Measurements from ENCODE around the gene SCN4A. TPM values are rescaled to one million over a fixed set of nuclear protein-coding genes. Genes with fewer than 3 reads are reported as not detected.
"Not testable (repeated sequence)": the region's sequence is repeated elsewhere in the genome, so short reads cannot be mapped to it uniquely, and the experiment has no call there.

The SCN4A gene
- total RNA-seq, 1 donor, result 2.2 TPM

- no peak for DNase-seq (ENCODE audit: low read depth in 2 of 3, low spot score in 2 of 3)
Measured at GRCh38 chr17:63939884-63940283, 32.8 kb downstream of the SCN4A start.

- no peak for DNase-seq (ENCODE audit: low read depth in 2 of 3, low spot score in 2 of 3)
Measured at GRCh38 chr17:63939401-63939800, 33.3 kb downstream of the SCN4A start.

GRCh38 chr17:63937920-63938319 lies 34.8 kb downstream of the SCN4A start:
- no peak for DNase-seq (ENCODE audit: low read depth in 2 of 3, low spot score in 2 of 3)

- DNase-seq (ENCODE audit: low read depth in 2 of 3, low spot score in 2 of 3), result no peak
Measured at GRCh38 chr17:63937319-63937718, 35.4 kb downstream of the SCN4A start.

GRCh38 chr17:63934183-63935112 lies 38.3 kb downstream of the SCN4A start:
- DNase-seq (ENCODE audit: low read depth in 2 of 3, low spot score in 2 of 3), result no peak

- no peak for DNase-seq (ENCODE audit: low read depth in 2 of 3, low spot score in 2 of 3)
Measured at GRCh38 chr17:63933598-63933997, 39.1 kb downstream of the SCN4A start.

GRCh38 chr17:63932721-63933120 lies 40.0 kb downstream of the SCN4A start:
- DNase-seq (ENCODE audit: low read depth in 2 of 3, low spot score in 2 of 3), result no peak

- DNase-seq (ENCODE audit: low read depth in 2 of 3, low spot score in 2 of 3), result peak in 1 of 3 donors; percentile 48
Measured at GRCh38 chr17:63931981-63932561, 40.6 kb downstream of the SCN4A start, which contains the start of gene CD79B. Gene CD79B (minus strand): TSS chr17:63932331. CDS start chr17:63932261, 70 bp downstream.

GRCh38 chr17:63930951-63931575 lies 41.7 kb downstream of the SCN4A start:
- DNase-seq (ENCODE audit: low read depth in 2 of 3, low spot score in 2 of 3), result peak in 2 of 3 donors; percentile 62 to 64

- no peak for DNase-seq (ENCODE audit: low read depth in 2 of 3, low spot score in 2 of 3)
Measured at GRCh38 chr17:63929860-63930766, 42.6 kb downstream of the SCN4A start.

GRCh38 chr17:63928966-63929695 lies 43.6 kb downstream of the SCN4A start:
- no peak for DNase-seq (ENCODE audit: low read depth in 2 of 3, low spot score in 2 of 3)

- DNase-seq (ENCODE audit: low read depth in 2 of 3, low spot score in 2 of 3), result no peak
Measured at GRCh38 chr17:63928172-63928666, 44.5 kb downstream of the SCN4A start.

- no peak for DNase-seq (ENCODE audit: low read depth in 2 of 3, low spot score in 2 of 3)
Measured at GRCh38 chr17:63927464-63928171, 45.1 kb downstream of the SCN4A start.

- DNase-seq (ENCODE audit: low read depth in 2 of 3, low spot score in 2 of 3), result no peak
Measured at GRCh38 chr17:63926164-63926563, 46.6 kb downstream of the SCN4A start.

GRCh38 chr17:63925615-63926014 lies 47.1 kb downstream of the SCN4A start:
- DNase-seq (ENCODE audit: low read depth in 2 of 3, low spot score in 2 of 3), result no peak

GRCh38 chr17:63922402-63922801 lies 50.3 kb downstream of the SCN4A start:
- DNase-seq (ENCODE audit: low read depth in 2 of 3, low spot score in 2 of 3), result not testable (repeated sequence)

- DNase-seq (ENCODE audit: low read depth in 2 of 3, low spot score in 2 of 3), result not testable (repeated sequence)
Measured at GRCh38 chr17:63920779-63921178, 51.9 kb downstream of the SCN4A start.

- not testable (repeated sequence) for DNase-seq (ENCODE audit: low read depth in 2 of 3, low spot score in 2 of 3)
Measured at GRCh38 chr17:63920050-63920449, 52.7 kb downstream of the SCN4A start.

GRCh38 chr17:63919311-63919723 lies 53.4 kb downstream of the SCN4A start:
- peak; percentile 66 to 80 (median 69) for DNase-seq (ENCODE audit: low read depth in 2 of 3, low spot score in 2 of 3)

Measured in hematopoietic multipotent progenitor cell (in vitro differentiated cells).